ENCODE results near the gene CITED2.
A peak's percentile ranks its signal among the peaks of the same experiment; 100 is the strongest.
"Not testable (repeated sequence)": the region's sequence is repeated elsewhere in the genome, so short reads cannot be mapped to it uniquely, and the experiment has no call there.

CITED2 gene, protein sequence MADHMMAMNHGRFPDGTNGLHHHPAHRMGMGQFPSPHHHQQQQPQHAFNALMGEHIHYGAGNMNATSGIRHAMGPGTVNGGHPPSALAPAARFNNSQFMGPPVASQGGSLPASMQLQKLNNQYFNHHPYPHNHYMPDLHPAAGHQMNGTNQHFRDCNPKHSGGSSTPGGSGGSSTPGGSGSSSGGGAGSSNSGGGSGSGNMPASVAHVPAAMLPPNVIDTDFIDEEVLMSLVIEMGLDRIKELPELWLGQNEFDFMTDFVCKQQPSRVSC

DNA sequence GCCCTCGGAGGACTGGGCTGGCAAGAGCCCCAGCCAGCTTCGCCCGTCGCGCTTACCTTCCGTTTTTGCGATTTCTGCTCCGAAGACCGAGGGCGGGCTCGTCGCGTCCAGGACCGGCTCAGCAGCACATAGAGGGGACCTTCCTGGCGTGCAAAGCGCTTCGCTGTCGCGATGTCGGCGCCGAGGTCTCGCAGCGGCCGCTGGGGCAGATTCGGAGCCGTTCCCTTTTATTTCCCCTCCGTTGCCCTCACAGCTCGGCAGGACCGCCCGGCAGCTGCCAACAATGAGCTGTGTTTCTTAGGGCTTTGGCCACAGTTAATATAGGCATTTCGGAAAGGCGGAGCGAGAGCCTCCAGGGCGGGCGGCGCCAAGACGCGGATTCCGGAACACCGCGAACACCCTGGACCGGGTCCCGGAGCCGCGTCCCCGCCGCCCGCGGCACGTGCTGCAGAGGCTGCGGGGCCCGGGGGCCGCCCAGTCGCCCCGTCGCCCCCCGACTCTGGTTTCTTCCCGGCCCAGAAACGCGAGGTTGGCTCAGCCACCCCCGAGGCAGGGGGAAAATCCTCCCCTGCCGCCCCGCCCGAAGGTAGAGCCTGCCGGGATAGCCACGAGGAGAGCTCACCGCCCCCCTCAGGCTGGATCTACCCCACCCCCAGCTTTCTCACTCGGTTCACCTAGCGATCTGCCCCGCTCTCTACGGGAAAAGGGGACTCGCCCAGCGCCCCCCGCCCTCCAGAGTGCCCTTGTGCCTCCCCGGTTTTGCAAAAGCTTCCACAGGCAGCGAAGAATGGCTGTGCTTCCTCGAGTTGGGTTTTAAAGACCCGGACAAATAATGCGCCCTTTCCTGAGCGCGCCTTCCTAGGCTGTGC is at the start of gene CITED2:
CITED2 (minus strand) TSS at position 292 of the 869 bp plus-strand sequence. CDS start 704 bp downstream, outside the sequence.
- DNase-seq (ENCODE audit: low read depth, low spot score) = peak; percentile 91

DNA sequence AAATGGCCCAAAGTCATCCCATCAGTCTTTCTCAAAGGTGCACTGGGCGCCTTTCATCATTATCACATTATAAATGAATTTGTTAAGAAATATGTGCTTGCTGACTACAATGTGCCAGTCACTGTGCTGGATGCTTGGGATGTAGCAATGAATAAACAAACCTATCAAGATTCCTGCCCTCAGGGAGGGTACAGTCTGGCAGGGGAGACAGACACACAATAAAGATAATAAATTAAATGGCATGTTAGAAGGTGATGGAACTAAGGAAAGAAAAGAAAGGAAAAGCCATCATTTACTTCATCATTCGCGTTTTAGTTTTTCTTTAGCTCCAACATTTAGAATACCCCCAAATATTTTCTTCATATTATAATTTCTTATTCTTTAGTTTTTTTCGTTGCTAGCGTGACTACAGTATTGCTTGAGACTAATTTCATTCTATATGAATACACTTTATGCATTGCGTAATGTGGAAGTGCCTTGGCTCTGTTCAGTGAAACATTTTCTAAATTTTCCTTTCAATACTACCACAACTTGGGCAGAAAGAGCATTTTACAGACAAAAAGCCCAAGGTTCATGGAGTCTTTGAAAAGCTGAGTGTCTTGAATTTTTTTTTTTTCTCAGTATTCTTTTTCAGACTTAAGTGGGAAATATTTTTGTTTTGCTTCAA is 48.7 kb upstream of the CITED2 start:
- no peak for DNase-seq (ENCODE audit: low read depth, low spot score)

DNA sequence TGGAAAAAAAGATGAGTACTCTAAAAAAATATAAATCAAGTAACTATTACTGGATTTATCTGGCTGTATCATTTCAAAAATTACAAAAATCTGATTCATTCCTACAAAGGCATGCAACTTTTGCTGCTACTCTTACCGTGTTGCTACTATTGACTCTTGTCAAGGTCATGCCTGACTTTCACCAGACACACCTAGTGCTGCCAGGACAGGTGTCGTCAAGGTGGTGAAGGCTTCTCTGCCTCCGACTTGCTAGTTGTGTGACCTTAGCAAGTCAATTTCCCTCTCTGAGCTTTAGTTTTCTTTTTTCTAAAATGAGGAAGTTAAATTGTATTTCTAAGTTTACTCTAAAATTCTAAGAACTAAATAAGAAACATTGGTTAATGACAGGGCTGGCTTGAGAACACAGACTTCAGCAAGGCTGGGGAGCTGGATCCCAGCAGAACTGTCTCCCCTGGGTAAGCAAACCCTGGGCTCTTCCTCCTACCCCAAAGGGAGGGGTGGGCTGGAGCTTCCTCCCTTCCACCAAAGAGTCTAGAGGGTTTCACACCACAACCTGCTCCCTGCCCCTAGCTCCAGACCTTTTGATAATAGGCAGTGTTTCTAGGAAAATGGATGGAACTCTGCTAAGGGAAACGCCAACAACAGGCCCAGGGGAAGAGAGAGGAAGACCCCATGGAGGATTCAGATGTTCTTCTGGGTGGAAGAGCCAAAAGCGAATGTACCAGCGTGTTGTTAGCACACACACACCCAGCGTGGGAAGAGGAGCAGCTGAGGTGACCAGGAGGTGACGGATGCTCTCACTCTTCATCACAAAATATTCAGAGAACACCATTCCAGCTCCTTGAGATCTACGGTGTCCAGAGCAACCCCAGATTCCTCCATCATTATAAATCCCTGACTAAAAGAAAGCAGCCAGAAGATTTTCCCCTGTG is 47.9 kb upstream of the CITED2 start:
- no peak for DNase-seq (ENCODE audit: low read depth, low spot score)

DNA sequence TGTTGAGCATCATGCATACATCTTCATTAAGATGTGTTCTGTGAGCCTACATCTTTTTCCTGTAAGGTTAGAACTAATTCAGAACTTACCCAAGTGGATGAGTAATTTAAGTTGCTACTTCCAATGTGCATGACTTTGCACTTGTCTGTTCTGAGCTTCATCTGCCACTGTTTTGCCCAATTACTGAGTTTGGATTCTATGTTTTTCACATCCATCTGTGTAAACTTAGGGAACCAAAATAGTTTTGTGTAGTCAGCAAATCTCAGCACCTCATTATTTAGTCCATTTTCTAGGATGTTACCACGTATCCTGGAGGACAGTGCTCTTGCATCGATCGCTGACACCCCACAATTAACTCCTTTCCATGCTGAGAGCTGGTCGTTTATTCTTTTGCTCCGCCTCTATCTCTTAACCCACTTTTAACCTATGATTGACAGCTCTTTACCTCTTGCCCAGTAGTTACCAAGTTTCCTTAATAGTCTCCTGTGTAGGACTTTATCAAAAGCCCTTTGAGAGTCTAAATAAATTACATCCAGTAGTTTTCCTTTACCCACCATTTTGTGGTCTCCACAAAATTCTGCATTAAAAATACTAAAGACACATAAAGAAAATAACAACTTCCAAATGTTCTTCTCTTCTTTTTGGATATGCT is 44.2 kb upstream of the CITED2 start:
- DNase-seq (ENCODE audit: low read depth, low spot score) = no peak

DNA sequence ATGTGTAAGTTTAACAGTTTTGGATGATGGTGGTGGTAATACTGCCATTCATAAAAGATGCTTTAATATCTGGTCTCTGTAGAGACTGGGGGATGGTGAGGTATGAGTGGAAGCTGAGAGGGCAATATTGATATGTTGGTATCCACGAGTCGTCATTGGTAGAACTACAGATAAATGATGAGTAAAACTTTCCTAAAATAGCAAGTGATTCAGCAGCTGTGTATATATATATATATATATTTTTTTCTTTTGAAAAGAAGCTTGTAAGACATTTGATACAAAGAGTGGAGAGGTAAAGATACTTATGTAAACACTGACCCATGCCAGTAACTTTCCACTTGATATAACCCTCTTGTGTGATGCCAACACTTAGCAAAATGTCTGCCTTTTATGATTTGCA is 41.7 kb upstream of the CITED2 start:
- no peak for DNase-seq (ENCODE audit: low read depth, low spot score)

DNA sequence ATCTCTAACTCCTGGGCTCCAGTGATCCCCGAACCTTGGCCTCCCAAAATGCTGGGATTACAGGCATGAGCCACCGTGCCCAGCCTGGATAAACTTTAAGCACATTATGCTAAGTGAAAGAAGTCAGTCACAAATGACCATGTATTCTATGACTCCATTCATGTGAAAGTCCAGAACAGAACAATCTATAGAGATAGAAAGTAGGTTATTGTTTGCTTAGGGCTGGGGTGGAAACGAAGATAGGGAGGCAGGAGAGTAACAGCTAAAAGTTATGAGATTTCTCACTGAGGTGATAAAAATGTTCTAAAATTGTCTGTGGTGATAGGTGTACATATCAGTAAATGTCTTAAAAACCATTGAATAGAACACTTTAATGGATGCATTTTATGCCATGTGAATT is 40.9 kb upstream of the CITED2 start:
- DNase-seq (ENCODE audit: low read depth, low spot score) = no peak

DNA sequence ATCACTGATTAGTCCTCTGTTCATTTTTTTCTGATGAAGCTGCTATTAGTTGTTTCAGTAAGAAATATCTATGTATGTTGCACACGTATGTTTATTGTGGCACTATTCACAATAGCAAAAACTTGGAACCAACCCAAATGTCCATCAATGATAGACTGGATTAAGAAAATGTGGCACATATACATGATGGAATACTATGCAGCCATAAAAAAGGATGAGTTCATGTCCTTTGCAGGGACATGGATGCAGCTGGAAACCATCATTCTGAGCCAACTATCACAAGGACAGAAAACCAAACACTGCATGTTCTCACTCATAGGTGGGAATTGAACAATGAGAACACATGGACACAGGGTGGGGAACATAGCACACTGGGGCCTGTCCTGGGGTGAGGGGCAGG is 37.7 kb upstream of the CITED2 start:
- DNase-seq (ENCODE audit: low read depth, low spot score) = not testable (repeated sequence)

DNA sequence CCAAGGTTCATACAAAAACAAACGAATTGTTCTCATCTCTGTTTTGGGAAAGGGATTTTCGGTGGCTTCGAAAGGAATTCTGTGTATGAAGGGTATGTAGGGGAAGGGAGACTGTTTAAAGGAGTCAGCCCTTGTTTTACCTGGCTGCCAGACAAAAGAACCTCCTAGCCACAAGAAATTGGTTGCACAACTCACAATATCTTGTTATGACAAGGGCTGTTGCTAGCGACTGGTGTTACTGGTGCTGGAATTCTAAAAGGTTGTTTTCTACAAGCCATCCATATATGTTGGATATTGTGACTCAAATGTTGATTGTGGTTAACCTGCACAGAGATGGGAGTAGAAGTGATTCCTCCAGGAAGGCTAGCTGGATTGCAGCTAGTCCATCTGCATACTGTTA is 34.6 kb upstream of the CITED2 start:
- no peak for DNase-seq (ENCODE audit: low read depth, low spot score)

DNA sequence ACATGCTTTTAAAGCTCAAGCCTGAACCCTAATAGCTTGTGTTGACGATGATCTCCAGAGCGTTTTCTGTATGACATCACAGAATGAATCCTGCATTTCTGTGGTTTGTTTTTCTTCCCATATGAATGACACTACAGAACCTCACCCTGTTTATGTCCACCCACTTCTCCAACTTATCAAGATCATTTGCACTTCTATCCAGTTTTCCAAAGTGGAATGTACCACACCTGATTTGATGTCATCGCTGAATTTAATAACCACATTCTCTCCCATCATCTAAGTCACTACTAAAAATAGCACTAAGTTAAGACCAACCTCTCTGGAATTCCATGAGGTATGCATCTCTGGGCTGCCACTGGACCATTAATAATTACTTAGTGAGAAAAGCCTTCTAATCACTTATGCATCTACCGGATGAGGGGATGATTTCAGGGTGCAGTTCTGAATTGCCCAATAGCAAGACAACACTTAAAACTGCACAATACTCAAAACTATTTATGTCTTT is 33.3 kb upstream of the CITED2 start:
- DNase-seq (ENCODE audit: low read depth, low spot score) = peak; percentile 15

DNA sequence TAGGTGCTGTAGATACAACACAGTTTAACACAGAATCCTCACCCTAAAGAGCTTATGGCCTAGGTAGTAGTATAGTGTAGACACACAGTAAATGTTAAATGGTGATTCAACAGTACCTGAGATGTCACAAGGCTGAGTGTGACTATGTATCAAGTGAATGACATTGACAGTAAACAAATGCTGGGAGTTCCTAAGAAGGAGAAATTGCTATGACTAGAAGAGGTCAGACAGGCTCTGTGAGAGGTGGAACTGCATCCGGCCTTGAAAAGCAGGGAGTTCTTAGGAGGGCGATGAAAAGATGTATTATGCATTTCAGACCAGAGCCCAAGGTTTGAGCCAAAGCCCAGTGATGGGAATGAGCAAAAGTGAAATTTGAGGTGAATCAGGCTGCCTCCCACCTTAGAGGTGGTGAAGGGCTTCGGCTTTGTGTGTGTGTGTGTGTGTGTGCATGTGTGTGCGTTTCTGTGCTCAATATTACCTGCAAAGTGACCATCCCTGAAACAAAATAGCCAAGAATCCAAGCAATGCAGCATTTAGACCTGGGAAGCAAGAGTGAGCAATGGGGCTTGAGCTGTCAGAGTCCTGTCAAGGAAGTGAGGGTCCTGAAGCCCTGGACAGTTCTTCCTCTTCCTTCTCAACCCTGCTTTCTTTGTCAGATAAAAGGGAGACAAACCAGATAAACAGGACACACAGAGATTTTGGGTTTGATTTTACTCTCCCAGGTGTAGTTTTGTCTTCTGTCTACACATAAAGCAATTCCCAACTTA is 32.3 kb upstream of the CITED2 start:
- DNase-seq (ENCODE audit: low read depth, low spot score) = no peak

DNA sequence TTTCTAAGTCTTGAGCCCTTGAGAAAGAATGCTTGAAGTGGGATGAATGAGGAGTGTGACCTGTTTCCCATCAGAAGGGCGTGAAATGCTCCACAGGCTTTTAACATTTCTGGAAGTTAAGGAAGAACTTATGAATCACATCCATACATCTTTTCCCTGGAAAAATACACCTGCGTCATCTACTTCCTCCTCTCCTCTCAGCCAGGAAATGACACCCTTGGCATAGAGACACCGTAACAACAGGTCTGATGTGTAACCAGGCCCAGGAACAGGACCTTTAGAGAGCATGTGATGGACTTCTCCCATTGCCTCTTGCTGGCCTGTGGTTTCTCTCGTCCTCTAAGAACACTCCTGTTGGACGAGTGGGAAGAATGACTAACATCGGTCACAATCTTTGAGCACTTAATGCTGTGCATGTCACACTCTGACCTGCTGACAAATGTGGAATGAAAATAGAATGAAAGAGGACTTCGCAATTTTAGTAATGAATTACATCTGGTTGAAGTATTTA is 28.5 kb upstream of the CITED2 start:
- DNase-seq (ENCODE audit: low read depth, low spot score) = peak; percentile 27

DNA sequence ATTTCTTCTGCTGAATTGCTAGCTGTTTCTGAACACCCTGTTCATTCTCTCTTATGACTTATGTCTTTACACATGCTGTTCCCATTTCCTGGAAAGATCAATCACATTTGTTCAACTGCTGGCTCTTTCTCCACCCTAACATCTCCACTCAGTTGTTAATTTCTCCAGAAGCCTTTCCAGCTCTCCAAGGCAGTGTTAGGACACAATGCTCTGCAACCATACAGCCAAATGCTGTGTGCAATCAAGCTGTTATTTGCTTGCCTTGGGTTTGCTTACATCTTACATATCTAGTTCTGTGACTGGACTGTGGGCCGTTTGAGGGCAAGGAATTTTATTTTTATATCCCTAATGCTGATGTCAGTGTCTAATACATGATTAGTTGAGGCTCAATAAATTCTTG is 24.2 kb upstream of the CITED2 start:
- no peak for DNase-seq (ENCODE audit: low read depth, low spot score)

DNA sequence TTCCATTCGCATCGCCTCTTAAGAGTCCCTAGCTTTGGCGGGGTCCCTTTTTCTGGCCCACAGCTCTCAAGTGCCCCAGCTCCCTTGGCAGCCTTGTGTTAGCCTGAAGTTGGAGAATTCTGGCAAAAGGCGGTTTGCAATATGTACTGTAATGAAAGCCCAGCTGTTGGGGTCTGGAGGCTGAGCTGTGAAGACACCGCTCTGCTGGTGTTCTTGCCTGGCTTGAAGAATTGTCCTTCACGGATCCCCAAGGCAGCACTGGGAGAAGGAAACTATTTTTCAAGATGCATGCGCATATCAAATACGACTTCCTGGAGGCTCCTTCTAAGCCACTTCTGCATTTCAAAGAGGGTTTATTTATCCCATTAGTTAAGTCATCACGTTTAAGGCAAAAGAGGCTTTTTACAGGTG is 21.4 kb upstream of the CITED2 start:
- DNase-seq (ENCODE audit: low read depth, low spot score) = no peak

DNA sequence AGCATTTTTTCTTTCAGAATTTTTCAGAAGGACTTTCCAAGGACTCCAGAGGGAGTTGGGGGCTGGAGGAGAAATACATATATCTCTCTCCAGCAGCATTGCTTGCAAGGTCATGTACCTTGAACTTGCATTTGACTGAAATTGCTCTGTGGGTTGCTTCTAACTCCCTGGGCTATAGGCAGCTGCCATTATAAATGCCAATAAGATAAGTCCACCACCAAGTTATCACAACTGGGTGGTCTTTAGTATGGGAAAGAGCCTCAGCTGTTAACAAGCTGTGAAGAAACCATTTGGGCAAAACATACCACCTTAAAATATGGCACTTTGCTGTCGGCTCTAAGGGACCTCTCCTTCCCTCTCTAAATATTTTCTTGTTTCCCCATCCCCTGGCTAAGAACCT is 20.9 kb upstream of the CITED2 start:
- DNase-seq (ENCODE audit: low read depth, low spot score) = no peak

DNA sequence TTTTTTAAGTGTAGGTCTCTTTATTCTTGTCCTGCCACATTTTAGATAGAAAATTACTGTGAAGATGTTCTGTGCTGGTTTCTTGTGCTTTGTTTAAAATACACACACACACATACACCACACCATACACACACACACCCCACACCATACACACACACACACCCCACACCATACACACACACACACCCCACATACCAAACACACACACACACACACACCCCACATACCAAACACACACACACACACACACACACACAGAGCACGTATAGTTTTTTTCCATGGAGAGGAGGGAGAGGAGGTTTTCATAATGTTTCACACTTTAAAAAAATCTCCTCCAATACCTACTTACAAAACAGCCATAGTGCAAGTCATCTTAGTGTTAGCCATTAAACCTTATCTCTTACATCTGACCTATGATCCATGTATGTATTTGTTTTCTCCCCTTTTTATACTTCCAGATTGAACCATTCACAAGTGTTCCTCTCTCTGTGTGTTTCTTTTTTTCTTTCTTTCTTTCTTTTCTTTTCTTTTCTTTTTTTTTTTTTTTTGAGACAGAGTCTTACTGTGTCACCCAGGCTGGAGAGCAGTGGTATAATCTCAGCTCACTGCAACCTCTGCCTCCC is 19.7 kb upstream of the CITED2 start:
- no peak for DNase-seq (ENCODE audit: low read depth, low spot score)

DNA sequence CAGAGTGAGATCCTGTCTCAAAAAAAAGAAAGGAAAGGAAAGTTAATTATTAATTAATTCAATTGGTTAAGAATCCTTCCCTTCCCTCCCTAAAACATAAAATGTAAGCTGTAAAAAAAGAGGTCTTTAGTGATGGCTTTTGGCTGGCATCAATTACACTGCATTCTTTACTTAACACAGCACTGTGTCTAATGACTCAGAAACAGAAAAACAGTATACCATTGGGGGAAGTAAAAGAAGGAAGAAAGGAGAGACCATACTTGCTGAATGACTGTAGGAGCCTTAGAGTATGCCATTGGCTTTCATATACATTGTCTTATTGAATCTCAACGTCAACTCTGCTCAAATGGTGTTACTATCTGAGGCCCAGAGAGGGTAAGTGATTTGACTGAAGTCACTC is 18.3 kb upstream of the CITED2 start:
- DNase-seq (ENCODE audit: low read depth, low spot score) = no peak

DNA sequence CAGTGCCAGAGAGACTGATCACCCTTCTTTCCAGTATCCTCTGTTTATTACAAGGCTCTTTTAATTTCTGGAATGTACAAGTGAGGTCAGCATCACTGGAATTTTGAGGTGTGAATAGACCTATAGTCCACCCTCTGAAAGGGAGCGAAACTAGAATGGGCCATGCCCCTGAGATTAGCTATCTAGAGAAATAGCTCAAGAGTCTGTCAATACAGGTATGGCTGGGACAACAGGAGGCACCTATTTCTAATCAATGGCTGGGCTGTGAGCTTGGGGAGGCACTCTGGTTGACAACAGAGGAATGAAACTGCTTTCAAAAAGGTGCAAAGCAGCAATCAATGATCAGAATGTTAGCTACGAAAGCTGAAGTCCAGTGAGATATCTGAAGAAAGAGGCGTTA is 17.3 kb upstream of the CITED2 start:
- DNase-seq (ENCODE audit: low read depth, low spot score) = no peak

DNA sequence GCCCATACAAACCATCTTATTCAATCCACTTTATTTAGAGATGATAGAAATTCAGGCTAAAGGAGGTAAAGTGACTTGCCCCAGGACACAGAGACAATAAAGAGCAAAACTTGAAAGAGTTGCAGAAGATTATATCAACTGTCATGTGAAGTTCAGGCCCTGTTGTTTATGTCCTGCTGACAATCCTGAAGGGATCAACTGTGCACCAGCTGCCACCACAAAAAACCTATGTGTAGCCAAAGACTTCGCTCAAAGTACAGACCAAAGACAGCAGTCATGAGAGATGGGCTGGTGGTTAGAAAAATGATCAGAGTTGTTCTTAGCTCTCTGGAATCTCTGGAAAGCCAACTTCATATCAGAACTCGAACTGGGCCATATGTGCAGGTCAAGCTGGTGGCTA is 16.0 kb upstream of the CITED2 start:
- no peak for DNase-seq (ENCODE audit: low read depth, low spot score)

DNA sequence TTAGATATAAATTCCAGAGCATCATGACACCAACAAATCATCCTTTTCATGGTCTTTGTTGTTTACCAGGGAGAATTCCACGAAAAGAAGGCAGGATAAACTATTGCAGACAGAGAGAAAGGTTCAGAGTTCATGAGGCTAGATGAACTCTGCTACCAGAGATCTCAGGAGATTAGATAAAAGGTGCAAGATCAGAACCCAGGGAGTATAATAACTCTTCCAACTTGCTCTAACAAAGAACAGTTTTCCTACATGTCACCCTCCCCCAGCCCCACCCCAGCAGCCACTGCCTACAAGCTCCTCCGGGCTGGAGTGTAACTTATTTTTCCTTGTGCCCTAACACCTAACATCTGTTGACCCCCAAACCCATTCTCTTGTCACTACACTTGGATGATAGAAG is 13.9 kb upstream of the CITED2 start:
- DNase-seq (ENCODE audit: low read depth, low spot score) = no peak

Measured in brain pericyte (primary cell).